ENCODE data around the gene FBXO44. TPM values are rescaled to one million over a fixed set of nuclear protein-coding genes. Genes with fewer than 3 reads are reported as not detected.

Gene FBXO44
- total RNA-seq, 1 experiment from 2014 or later, result 24.5 TPM

- Histone ChIP-seq H3K9me3 (ENCODE audit: control insufficient read depth, low read depth, low read length) (no peaks in the 10 kb centered on the region), H3K79me1 (ENCODE audit: insufficient read depth, low read depth, low read length, poor library complexity, severe bottlenecking) (no peaks in the 10 kb centered on the region), H4K20me1 (ENCODE audit: control insufficient read depth, insufficient read depth, insufficient read length) (peaks cover 4% of the 10 kb centered on the region), H3T11ph (ENCODE audit: low read length) (no peak overlapping the region), H2BK120ac (ENCODE audit: low read depth, low read length, poor library complexity, severe bottlenecking) (no peak overlapping the region), H2AFZ (ENCODE audit: low read length) (no peak overlapping the region), H4K91ac (ENCODE audit: insufficient read length, low read depth, low read length) (no peak overlapping the region), H3K18ac (ENCODE audit: insufficient read length, low read depth, low read length) (no peak overlapping the region), H3K4me2 (ENCODE audit: insufficient read depth, insufficient read length, low read length) (no peak overlapping the region), H2BK15ac (ENCODE audit: low read depth, low read length) (no peak overlapping the region), H2BK5ac (ENCODE audit: insufficient read length, low read length) (no peak overlapping the region), H2BK12ac (ENCODE audit: insufficient read length, low read depth, low read length) (no peak overlapping the region), H3K23me2 (ENCODE audit: insufficient read length, low read depth, low read length, poor library complexity, severe bottlenecking) (no peaks in the 10 kb centered on the region), H2BK20ac (ENCODE audit: low read depth, low read length, poor library complexity, severe bottlenecking) (no peak overlapping the region), H3K27me3 (ENCODE audit: insufficient read depth, low read length) (no peaks in the 10 kb centered on the region), H3K56ac (ENCODE audit: insufficient read length, low read depth, low read length) (no peak overlapping the region), H3K14ac (ENCODE audit: insufficient read depth, low read length) (no peak overlapping the region), H3K4ac (ENCODE audit: low read depth, low read length) (no peak overlapping the region), H3K27ac (ENCODE audit: insufficient read length, low read depth, low read length) (no peak overlapping the region), H3K4me1 (ENCODE audit: insufficient read depth, low read length) (peaks cover 4% of the 10 kb centered on the region; the same call in 1 of the 2 replicates), H4K5ac (ENCODE audit: insufficient read length, low read depth, low read length) (no peak overlapping the region), H4K8ac (replicated peaks; ENCODE audit: insufficient read length, low read depth, low read length) (no peak overlapping the region), H3K9ac (ENCODE audit: extremely low read depth, insufficient read length, low read length) (no peak overlapping the region), H2AK5ac (ENCODE audit: insufficient read length, low read length) (no peak overlapping the region), H3K23ac (ENCODE audit: insufficient read length, low read depth, low read length) (no peak overlapping the region), H3K79me2 (ENCODE audit: insufficient read depth, low read length) (no peaks in the 10 kb centered on the region; the same call in 1 of the 2 replicates)
- H3K27ac Mint-ChIP-seq, result peak overlapping the region in 1 of 3 experiments; percentile 82; a peak in 1 of 7 replicates
- no peak overlapping the region for H3K4me3 Mint-ChIP-seq
- no CpG with 5 or more reads among the region's 14 CpGs for WGBS (ENCODE audit: extremely low coverage, insufficient read length, low lambda C conversion rate)
- no peaks in the 10 kb centered on the region for H3K27me3 Mint-ChIP-seq (ENCODE audit: low read depth)
- peaks cover 46 to 53% of the 10 kb centered on the region in 2 experiments for H3K4me1 Mint-ChIP-seq
- H3K9me3 Mint-ChIP-seq, result no peaks in the 10 kb centered on the region
- peak; percentile 22 for DNase-seq
- peaks cover 9 to 21% (median 10%) of the 10 kb centered on the region in 3 experiments for H3K36me3 Mint-ChIP-seq (ENCODE audit: insufficient read depth in 1 of 3, low read depth in 3 of 3)
- TF ChIP-seq CTCF (conservative IDR thresholded peaks at IDR 0.05), result no peak
Observed at GRCh38 chr1:11706292-11706691, 51.6 kb downstream of the FBXO44 start.

Data from H9 (cell line).